ENCODE data around the gene TOR2A.

- TF ChIP-seq CTCF (IDR thresholded peaks at IDR 0.05) (no peak), POLR2A (IDR thresholded peaks at IDR 0.05) (no peak), POLR2AphosphoS5 (IDR thresholded peaks at IDR 0.05) (no peak), EP300 (IDR thresholded peaks at IDR 0.05) (no peak)
Measured at GRCh38 chr9:127738666-127739065, 3.6 kb upstream of the TOR2A start.
